ENCODE results near the gene LMAN1. TPM values are rescaled to one million over a fixed set of nuclear protein-coding genes. Genes with fewer than 3 reads are reported as not detected.

LMAN1 gene
- total and polyA plus RNA-seq, 2 donors (not counting 3 experiments of a cell fraction or from before 2014, with no cell fraction given), result 43.8 to 92.5 TPM

GRCh38 chr18:59379772-59380522 lies 20.9 kb upstream of the LMAN1 start:
- FAIRE-seq (no peak), DNase-seq (ENCODE audit: low read depth, low spot score) (no peak)
- no peaks in the 10 kb centered on the region for H3K36me3 ChIP-seq (ENCODE audit: control insufficient read depth in 2 of 2, extremely low read depth in 1 of 2, insufficient read depth in 2 of 2, low read length in 2 of 2)
- no peaks in the 10 kb centered on the region for H3K9me1 ChIP-seq (replicated peaks; ENCODE audit: control insufficient read depth, extremely low read depth, insufficient read depth, low read length)
- no peak overlapping the region for H3K27ac ChIP-seq (ENCODE audit: insufficient read depth, low read depth, low read length)
- peaks cover 0 to 6% of the 10 kb centered on the region in 2 experiments for H3K27me3 ChIP-seq (ENCODE audit: control insufficient read depth in 2 of 2, insufficient read depth in 2 of 2, low read length in 2 of 2)
- H3K4me2 ChIP-seq (ENCODE audit: insufficient read depth, low read length), result no peak overlapping the region
- no TSS peak for BruUV-seq (replicated peaks)
- no peak overlapping the region for H3K9ac ChIP-seq (replicated peaks; ENCODE audit: extremely low read depth, insufficient read depth, low read length)
- no peak overlapping the region for H3K4me3 ChIP-seq (replicated peaks in 1 of 3; ENCODE audit: insufficient read depth in 1 of 3, low read depth in 1 of 3, low read length in 3 of 3)
- dilution Hi-C loops (cut with MboI; ENCODE audit: extremely low pct_ligation_motif_present, low sequenced_read_pairs) (no loop called here), intact Hi-C loops (cut with micrococcal nuclease) (no loop called here)
- no peaks in the 10 kb centered on the region for H3K4me1 ChIP-seq (ENCODE audit: control insufficient read depth, extremely low read depth, insufficient read depth, low read length)
- ChIA-PET CTCF (no interaction called here), POLR2A (no interaction called here)
- H3K79me2 ChIP-seq (ENCODE audit: control insufficient read depth, insufficient read depth, low read length), result no peaks in the 10 kb centered on the region
- no peaks in the 10 kb centered on the region for H4K20me1 ChIP-seq (replicated peaks; ENCODE audit: control insufficient read depth, extremely low read depth, insufficient read depth, low read length)
- H3K9me3 ChIP-seq (replicated peaks; ENCODE audit: control insufficient read depth, insufficient read depth, low read length), result no peaks in the 10 kb centered on the region
- TF ChIP-seq GATA2 (IDR thresholded peaks at IDR 0.05; ENCODE audit: insufficient read depth, insufficient read length, low read depth, low read length), result no peak
- TF ChIP-seq POLR2AphosphoS5 (IDR thresholded peaks at IDR 0.05; ENCODE audit: insufficient read depth, low read depth, low read length), result no peak
- H2AFZ ChIP-seq (ENCODE audit: low read depth, low read length), result no peak overlapping the region

GRCh38 chr18:59377613-59378337 lies 18.7 kb upstream of the LMAN1 start:
- dilution Hi-C loops (cut with MboI; ENCODE audit: extremely low pct_ligation_motif_present, low sequenced_read_pairs) (no loop called here), intact Hi-C loops (cut with micrococcal nuclease) (no loop called here)
- H3K9me1 ChIP-seq (replicated peaks; ENCODE audit: control insufficient read depth, extremely low read depth, insufficient read depth, low read length), result no peaks in the 10 kb centered on the region
- no peak overlapping the region for H3K4me3 ChIP-seq (replicated peaks in 1 of 3; ENCODE audit: insufficient read depth in 1 of 3, low read depth in 1 of 3, low read length in 3 of 3)
- H3K4me2 ChIP-seq (ENCODE audit: insufficient read depth, low read length), result no peak overlapping the region
- H3K79me2 ChIP-seq (ENCODE audit: control insufficient read depth, insufficient read depth, low read length), result no peaks in the 10 kb centered on the region
- BruUV-seq (replicated peaks), result no TSS peak
- ChIA-PET POLR2A (no interaction called here), CTCF (no interaction called here)
- no peaks in the 10 kb centered on the region for H3K4me1 ChIP-seq (ENCODE audit: control insufficient read depth, extremely low read depth, insufficient read depth, low read length)
- H3K36me3 ChIP-seq (ENCODE audit: control insufficient read depth in 2 of 2, extremely low read depth in 1 of 2, insufficient read depth in 2 of 2, low read length in 2 of 2), result no peaks in the 10 kb centered on the region
- H2AFZ ChIP-seq (ENCODE audit: low read depth, low read length), result no peak overlapping the region
- no peaks in the 10 kb centered on the region for H3K9me3 ChIP-seq (replicated peaks; ENCODE audit: control insufficient read depth, insufficient read depth, low read length)
- no peak overlapping the region for H3K27ac ChIP-seq (ENCODE audit: insufficient read depth, low read depth, low read length)
- DNase-seq (ENCODE audit: low read depth, low spot score) (no peak), FAIRE-seq (no peak)
- H3K9ac ChIP-seq (replicated peaks; ENCODE audit: extremely low read depth, insufficient read depth, low read length), result no peak overlapping the region
- peaks cover 4 to 9% of the 10 kb centered on the region in 2 experiments for H3K27me3 ChIP-seq (ENCODE audit: control insufficient read depth in 2 of 2, insufficient read depth in 2 of 2, low read length in 2 of 2)
- TF ChIP-seq MYC (IDR thresholded peaks at IDR 0.05; ENCODE audit: low read depth, low read length) (no peak), JUN (IDR thresholded peaks at IDR 0.05; ENCODE audit: borderline replicate concordance, insufficient read depth, insufficient read length, low read depth) (no peak), POLR2A (IDR thresholded peaks at IDR 0.05; ENCODE audit: low read depth, low read length) (no peak), POLR2AphosphoS5 (IDR thresholded peaks at IDR 0.05; ENCODE audit: insufficient read depth, low read depth, low read length) (no peak), EZH2 (IDR thresholded peaks at IDR 0.05; ENCODE audit: borderline replicate concordance, low read depth, low read length, severe bottlenecking) (no peak), FOS (IDR thresholded peaks at IDR 0.05; ENCODE audit: borderline replicate concordance, insufficient read depth, low read length) (no peak), CTCF (IDR thresholded peaks at IDR 0.05; ENCODE audit: extremely low read depth in 1 of 2, insufficient read depth in 1 of 2, low read depth in 1 of 2, low read length in 2 of 2) (no peak), MAX (IDR thresholded peaks at IDR 0.05; ENCODE audit: insufficient read depth, insufficient read length) (no peak), GATA2 (IDR thresholded peaks at IDR 0.05; ENCODE audit: insufficient read depth, insufficient read length, low read depth, low read length) (no peak)
- H4K20me1 ChIP-seq (replicated peaks; ENCODE audit: control insufficient read depth, extremely low read depth, insufficient read depth, low read length), result no peaks in the 10 kb centered on the region

All from endothelial cell of umbilical vein (primary cell).